Neural cell (in vitro differentiated cells): ENCODE measurements around the gene MLEC. TPM values are rescaled to one million over a fixed set of nuclear protein-coding genes. Genes with fewer than 3 reads are reported as not detected.

Source experiments
- H2AFZ ChIP-seq: fragments of 200-600, 300-800 bp; sonication (generic), shearing (Covaris generic); 2 replicates; pipeline ENCODE4 v1.6.0; 2014; ENCODE audit warnings: low read depth, mild to moderate bottlenecking, antibody characterized with exemption, low read length, moderate library complexity
- H3F3A ChIP-seq: fragments of 200-600 bp; shearing (Covaris generic); 2 replicates; pipeline ENCODE4 v1.6.1; 2016; ENCODE audit warnings: mild to moderate bottlenecking, moderate library complexity, mixed read lengths, antibody characterized with exemption, low read length; ENCODE audit not compliant: insufficient read depth, poor library complexity, severe bottlenecking
- H3K27ac ChIP-seq: fragments of 200-600, 300-800 bp; sonication (generic), shearing (Covaris generic); 2 replicates; pipeline ENCODE4 v1.5.1; 2014; ENCODE audit warnings: mild to moderate bottlenecking, low read length, moderate library complexity
- H3K27me3 ChIP-seq: fragments of 300-800, 200-600 bp; sonication (generic), shearing (Covaris generic); 2 replicates; pipeline ENCODE4 v1.6.0; 2014; ENCODE audit warnings: mild to moderate bottlenecking, low read depth, low read length, moderate library complexity; ENCODE audit not compliant: insufficient read depth
- H3K36me3 ChIP-seq: fragments of 300-800, 200-600 bp; sonication (generic), shearing (Covaris generic); 2 replicates; pipeline ENCODE4 v1.5.1; 2014; ENCODE audit warnings: mild to moderate bottlenecking, antibody characterized with exemption, low read length, moderate library complexity; ENCODE audit not compliant: insufficient read depth
- H3K4me2 ChIP-seq: fragments of 300-800, 200-600 bp; sonication (generic), shearing (Covaris generic); 2 replicates; pipeline ENCODE4 v1.6.0; 2014; ENCODE audit warnings: mild to moderate bottlenecking, low read length
- H3K4me3 ChIP-seq: fragments of 300-800, 200-600 bp; sonication (generic), shearing (Covaris generic); 2 replicates; pipeline ENCODE4 v1.5.1; 2014; ENCODE audit warnings: mild to moderate bottlenecking, low read length, moderate library complexity
- H3K79me2 ChIP-seq: fragments of 200-600 bp; shearing (Covaris generic); replicated peaks from 2 replicates; pipeline ENCODE4 v1.6.0; 2014; ENCODE audit warnings: mild to moderate bottlenecking, low read length, moderate library complexity; ENCODE audit not compliant: insufficient read depth
- H3K9ac ChIP-seq: fragments of 300-800, 200-600 bp; sonication (generic), shearing (Covaris generic); 2 replicates; pipeline ENCODE4 v1.6.1; 2016; ENCODE audit warnings: mild to moderate bottlenecking, low read length, mixed read lengths
- H3K9me2 ChIP-seq: fragments of 200-600 bp; shearing (Covaris generic); 2 replicates; pipeline ENCODE4 v1.6.1; 2016; ENCODE audit warnings: mild to moderate bottlenecking, low read length, mixed read lengths; ENCODE audit not compliant: insufficient read depth
- H3K9me3 ChIP-seq: fragments of 200-600, 300-800 bp; sonication (generic), shearing (Covaris generic); 2 replicates; pipeline ENCODE4 v1.6.1; 2016; ENCODE audit warnings: mild to moderate bottlenecking, mixed run types, low read length, moderate library complexity, mixed read lengths
- H4K20me1 ChIP-seq: fragments of 200-600 bp; shearing (Covaris generic); 2 replicates; pipeline ENCODE4 v1.6.1; 2016; ENCODE audit warnings: mild to moderate bottlenecking, mixed run types; ENCODE audit not compliant: insufficient read depth
- EP300 ChIP-seq: fragments of 450-650 bp; conservative IDR thresholded peaks from 2 replicates; pipeline ENCODE4 v1.6.1; 2014; ENCODE audit warnings: antibody characterized with exemption, mild to moderate bottlenecking, moderate library complexity; ENCODE audit not compliant: poor library complexity, severe bottlenecking
- EZH2 ChIP-seq: fragments of 200-600, 300-800 bp; shearing (Covaris generic), sonication (generic); IDR thresholded peaks from 2 replicates; pipeline ENCODE4 v1.6.1; 2014; ENCODE audit warnings: antibody characterized with exemption, low read length, borderline replicate concordance, mild to moderate bottlenecking; ENCODE audit not compliant: insufficient read depth, poor library complexity, severe bottlenecking
- MXI1 ChIP-seq: fragments of 450-650 bp; conservative IDR thresholded peaks from 2 replicates; pipeline ENCODE4 v1.6.1; 2014; ENCODE audit warnings: antibody characterized with exemption, mild to moderate bottlenecking; ENCODE audit not compliant: poor library complexity, severe bottlenecking
- POLR2AphosphoS5 ChIP-seq: IDR thresholded peaks from 2 replicates; pipeline ENCODE4 v1.6.1; 2012
- RAD21 ChIP-seq: fragments of 450-650 bp; conservative IDR thresholded peaks from 2 replicates; pipeline ENCODE4 v1.6.1; 2014; ENCODE audit warnings: antibody characterized with exemption, mild to moderate bottlenecking, moderate library complexity
- SMC3 ChIP-seq: fragments of 450-650 bp; conservative IDR thresholded peaks from 2 replicates; pipeline ENCODE4 v1.6.1; 2014; ENCODE audit warnings: antibody characterized with exemption, mild to moderate bottlenecking, moderate library complexity; ENCODE audit not compliant: poor library complexity
- TAF1 ChIP-seq: IDR thresholded peaks from 2 replicates; pipeline ENCODE4 v1.6.1; 2012; ENCODE audit warnings: low read depth
- polyA plus RNA-seq: library from polyadenylated mRNA; depleted of rRNA; stranded (reverse); fragments of >200 nt; gene quantifications from 2 replicates; pipeline ENCODE4 v1.2.3, GENCODE V29; 2014
- TF ChIP-seq, protein P1 (sequence below): fragments of 450-650 bp; IDR thresholded peaks from 2 replicates; pipeline ENCODE4 v1.5.1; 2014; ENCODE audit warnings: antibody characterized with exemption, mild to moderate bottlenecking, moderate library complexity; ENCODE audit not compliant: poor library complexity, severe bottlenecking
- TF ChIP-seq, protein P2 (sequence below): IDR thresholded peaks from 2 replicates; pipeline ENCODE4 v1.6.1; 2012; ENCODE audit warnings: borderline replicate concordance

The MLEC gene
- polyA plus RNA-seq, 1 donor from 2014 or later: 33.2 TPM

DNA sequence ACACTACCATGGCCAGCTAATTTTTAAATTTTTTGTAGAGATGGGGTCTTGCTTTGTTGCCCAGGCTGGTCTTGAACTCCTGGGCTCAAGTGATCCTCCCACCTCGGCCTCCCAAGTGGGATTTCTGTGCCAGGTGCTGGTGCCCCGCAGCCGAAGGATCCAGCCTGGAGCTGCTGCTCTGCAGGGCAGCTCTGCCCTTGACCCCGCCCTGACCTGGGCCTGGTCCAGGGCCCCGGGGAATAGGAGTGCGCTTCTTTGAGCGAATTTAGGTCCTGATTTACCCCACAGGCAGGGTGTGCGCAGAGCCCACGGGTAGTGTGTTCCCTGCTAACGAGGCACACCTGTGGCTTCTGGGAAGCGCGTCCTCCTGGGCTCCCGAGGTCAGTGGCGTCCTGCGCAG is 53.9 kb downstream of the MLEC start:
- no peak overlapping the region for H3K4me3 ChIP-seq
- H3K9me2 ChIP-seq: no peaks in the 10 kb centered on the region
- H3K36me3 ChIP-seq: no peaks in the 10 kb centered on the region
- H3K9me3 ChIP-seq: no peaks in the 10 kb centered on the region
- H3K27ac ChIP-seq: no peak overlapping the region
- no peak for TF ChIP-seq MXI1
- no peak for TF ChIP-seq SMC3
- TF ChIP-seq, protein P1, sequence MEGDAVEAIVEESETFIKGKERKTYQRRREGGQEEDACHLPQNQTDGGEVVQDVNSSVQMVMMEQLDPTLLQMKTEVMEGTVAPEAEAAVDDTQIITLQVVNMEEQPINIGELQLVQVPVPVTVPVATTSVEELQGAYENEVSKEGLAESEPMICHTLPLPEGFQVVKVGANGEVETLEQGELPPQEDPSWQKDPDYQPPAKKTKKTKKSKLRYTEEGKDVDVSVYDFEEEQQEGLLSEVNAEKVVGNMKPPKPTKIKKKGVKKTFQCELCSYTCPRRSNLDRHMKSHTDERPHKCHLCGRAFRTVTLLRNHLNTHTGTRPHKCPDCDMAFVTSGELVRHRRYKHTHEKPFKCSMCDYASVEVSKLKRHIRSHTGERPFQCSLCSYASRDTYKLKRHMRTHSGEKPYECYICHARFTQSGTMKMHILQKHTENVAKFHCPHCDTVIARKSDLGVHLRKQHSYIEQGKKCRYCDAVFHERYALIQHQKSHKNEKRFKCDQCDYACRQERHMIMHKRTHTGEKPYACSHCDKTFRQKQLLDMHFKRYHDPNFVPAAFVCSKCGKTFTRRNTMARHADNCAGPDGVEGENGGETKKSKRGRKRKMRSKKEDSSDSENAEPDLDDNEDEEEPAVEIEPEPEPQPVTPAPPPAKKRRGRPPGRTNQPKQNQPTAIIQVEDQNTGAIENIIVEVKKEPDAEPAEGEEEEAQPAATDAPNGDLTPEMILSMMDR: no peak
- TF ChIP-seq, protein P2, sequence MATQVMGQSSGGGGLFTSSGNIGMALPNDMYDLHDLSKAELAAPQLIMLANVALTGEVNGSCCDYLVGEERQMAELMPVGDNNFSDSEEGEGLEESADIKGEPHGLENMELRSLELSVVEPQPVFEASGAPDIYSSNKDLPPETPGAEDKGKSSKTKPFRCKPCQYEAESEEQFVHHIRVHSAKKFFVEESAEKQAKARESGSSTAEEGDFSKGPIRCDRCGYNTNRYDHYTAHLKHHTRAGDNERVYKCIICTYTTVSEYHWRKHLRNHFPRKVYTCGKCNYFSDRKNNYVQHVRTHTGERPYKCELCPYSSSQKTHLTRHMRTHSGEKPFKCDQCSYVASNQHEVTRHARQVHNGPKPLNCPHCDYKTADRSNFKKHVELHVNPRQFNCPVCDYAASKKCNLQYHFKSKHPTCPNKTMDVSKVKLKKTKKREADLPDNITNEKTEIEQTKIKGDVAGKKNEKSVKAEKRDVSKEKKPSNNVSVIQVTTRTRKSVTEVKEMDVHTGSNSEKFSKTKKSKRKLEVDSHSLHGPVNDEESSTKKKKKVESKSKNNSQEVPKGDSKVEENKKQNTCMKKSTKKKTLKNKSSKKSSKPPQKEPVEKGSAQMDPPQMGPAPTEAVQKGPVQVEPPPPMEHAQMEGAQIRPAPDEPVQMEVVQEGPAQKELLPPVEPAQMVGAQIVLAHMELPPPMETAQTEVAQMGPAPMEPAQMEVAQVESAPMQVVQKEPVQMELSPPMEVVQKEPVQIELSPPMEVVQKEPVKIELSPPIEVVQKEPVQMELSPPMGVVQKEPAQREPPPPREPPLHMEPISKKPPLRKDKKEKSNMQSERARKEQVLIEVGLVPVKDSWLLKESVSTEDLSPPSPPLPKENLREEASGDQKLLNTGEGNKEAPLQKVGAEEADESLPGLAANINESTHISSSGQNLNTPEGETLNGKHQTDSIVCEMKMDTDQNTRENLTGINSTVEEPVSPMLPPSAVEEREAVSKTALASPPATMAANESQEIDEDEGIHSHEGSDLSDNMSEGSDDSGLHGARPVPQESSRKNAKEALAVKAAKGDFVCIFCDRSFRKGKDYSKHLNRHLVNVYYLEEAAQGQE: no peak
- TF ChIP-seq EZH2: no peak
- no peak for TF ChIP-seq RAD21
- no peak for TF ChIP-seq POLR2AphosphoS5
- no peak for TF ChIP-seq TAF1
- no peak for TF ChIP-seq EP300
- H4K20me1 ChIP-seq: no peaks in the 10 kb centered on the region
- no peaks in the 10 kb centered on the region for H3F3A ChIP-seq
- H3K79me2 ChIP-seq: no peaks in the 10 kb centered on the region
- H3K9ac ChIP-seq: no peak overlapping the region
- no peak overlapping the region for H3K4me2 ChIP-seq
- no peak overlapping the region for H2AFZ ChIP-seq
- no peaks in the 10 kb centered on the region for H3K27me3 ChIP-seq

DNA sequence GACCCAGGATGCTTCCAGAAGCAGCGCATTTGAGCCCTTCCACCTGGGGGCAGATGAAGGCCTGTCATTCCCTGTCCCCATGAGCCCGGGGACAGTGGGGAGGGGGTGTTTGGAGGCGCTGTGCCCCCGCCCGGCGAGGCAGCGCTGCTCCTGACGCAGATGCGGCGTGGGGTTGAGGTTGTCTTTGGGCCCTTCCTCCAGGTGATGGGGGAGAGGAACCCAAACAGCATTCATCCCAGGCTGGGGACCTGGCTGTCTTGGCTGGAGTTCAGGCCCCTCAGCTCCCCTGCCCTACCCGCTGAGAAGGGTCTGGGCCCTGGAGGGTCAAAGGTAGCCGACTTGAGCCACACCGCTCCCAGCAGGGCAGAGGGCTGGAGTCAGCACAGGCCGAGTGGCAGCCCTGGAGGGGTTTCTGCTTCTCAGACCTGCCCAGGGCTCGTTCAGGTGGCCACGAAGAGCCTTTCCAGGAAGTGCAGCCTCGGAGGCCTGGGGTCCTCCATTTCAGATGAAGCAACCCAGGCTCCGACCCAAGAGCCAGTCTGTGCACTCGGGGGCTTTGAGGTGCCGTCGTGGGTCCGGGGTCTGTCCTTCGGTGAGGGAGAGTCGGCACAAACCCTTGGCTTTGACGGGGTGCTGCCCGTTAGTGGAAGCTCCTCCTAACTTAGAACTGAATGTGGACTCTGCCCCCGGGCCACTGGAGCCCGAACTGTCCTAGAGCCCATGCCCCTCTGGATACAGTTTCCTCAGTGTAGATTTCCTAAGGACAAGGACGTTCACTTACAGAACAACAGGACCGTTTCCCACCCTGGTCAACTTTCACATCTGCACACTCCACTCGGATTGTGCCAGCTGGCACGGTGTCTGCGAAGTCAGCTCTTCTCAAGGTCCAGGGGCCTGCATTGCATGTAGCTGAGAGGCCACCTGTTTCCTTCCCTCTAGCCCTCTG is 54.8 kb downstream of the MLEC start:
- Histone ChIP-seq H4K20me1 (no peaks in the 10 kb centered on the region), H3K4me2 (no peak overlapping the region), H3K27me3 (no peaks in the 10 kb centered on the region), H3K9me2 (no peaks in the 10 kb centered on the region), H2AFZ (no peak overlapping the region), H3K27ac (no peak overlapping the region), H3K79me2 (no peaks in the 10 kb centered on the region), H3K9ac (no peak overlapping the region), H3F3A (no peaks in the 10 kb centered on the region), H3K4me3 (no peak overlapping the region), H3K9me3 (no peaks in the 10 kb centered on the region), H3K36me3 (no peaks in the 10 kb centered on the region)
- TF ChIP-seq EZH2: no peak
- no peak for TF ChIP-seq MXI1
- TF ChIP-seq SMC3: no peak
- TF ChIP-seq TAF1: no peak
- no peak for TF ChIP-seq POLR2AphosphoS5
- TF ChIP-seq, protein P2: no peak
- no peak for TF ChIP-seq RAD21
- no peak for TF ChIP-seq EP300
- TF ChIP-seq, protein P1: no peak
